Esophagus squamous epithelium (tissue), 5 donors: Measurements from ENCODE around the gene CYB561. TPM values are rescaled to one million over a fixed set of nuclear protein-coding genes. Genes with fewer than 3 reads are reported as not detected.

ENCODE experiments used
- DNase-seq: peaks from one replicate; lab custom pipeline; 2025; lab: John Stamatoyannopoulos, UW
- H3K27ac ChIP-seq, 4 donors: fragments of 200-600 bp; sonication (generic); one replicate each; pipeline ENCODE4 v1.5.1; 2016 to 2019; ENCODE audit warnings: mild to moderate bottlenecking in 1 of 4
- H3K27me3 ChIP-seq, 4 donors: fragments of 200-600 bp; sonication (generic); 1 replicate in 3 of 4; 2 replicates in 1 of 4; pipeline versions ENCODE4 v1.5.1 to v1.6.0; 2017 to 2021; ENCODE audit warnings: antibody characterized with exemption in 1 of 4
- H3K36me3 ChIP-seq, 3 donors: fragments of 200-600 bp; sonication (generic); one replicate each; pipeline ENCODE4 v1.5.1; 2016 to 2019
- H3K4me1 ChIP-seq, 3 donors: fragments of 200-600 bp; sonication (generic); one replicate each; pipeline ENCODE4 v1.5.1; 2017 to 2019
- H3K4me3 ChIP-seq, 4 donors: fragments of 200-600 bp; sonication (generic); 1 replicate in 3 of 4; 2 replicates in 1 of 4; pipeline ENCODE4 v1.5.1; 2016 to 2019; ENCODE audit warnings: mild to moderate bottlenecking in 2 of 4, moderate library complexity in 1 of 4
- H3K9me3 ChIP-seq, 3 donors: fragments of 200-600 bp; sonication (generic); one replicate each; pipeline ENCODE4 v1.5.1; 2016 to 2019
- CTCF ChIP-seq, 6 experiments: fragments of 450-650 bp in 4 of 6; fragments of 200-600 bp in 2 of 6; sonication (generic) in 2 of 6; IDR thresholded peaks; one replicate each; pipeline ENCODE4 v1.5.1; 2016 to 2019; ENCODE audit warnings: antibody characterized with exemption in 6 of 6, mild to moderate bottlenecking in 4 of 6, moderate library complexity in 4 of 6
- POLR2A ChIP-seq, 4 donors: fragments of 450-650 bp; IDR thresholded peaks; one replicate each; pipeline ENCODE4 v1.6.1; 2017; ENCODE audit warnings: antibody characterized with exemption in 4 of 4, mild to moderate bottlenecking in 4 of 4, moderate library complexity in 3 of 4
- WGBS, 2 donors: methylation state at CpG; one replicate each; pipeline ENCODE4 v1.1.5; 2018; 5-methylcytosine and 5-hydroxymethylcytosine counted together
- intact Hi-C: fragments of 100-400 bp; cut with DNase I; formaldehyde crosslinking; loops from one replicate; pipeline ENCODE4 v1.15.0; 2022
- total RNA-seq, 4 donors: library from RNA; depleted of rRNA; stranded (reverse); fragments of >200 nt; gene quantifications; one replicate each; pipeline ENCODE4 v1.1.0, GENCODE V29; 2016
- donor health status: DM: yes; HTN: yes; CAD: no.

Gene CYB561
- total RNA-seq, 4 donors from 2014 or later = 32.4 to 95.6 (median 42.4) TPM

- intact Hi-C loops = no loop called here
- 71 to 73% methylated on average over 4 of the region's 4 CpGs for WGBS, 2 donors
- Histone ChIP-seq H3K27me3 (peaks cover 0 to 56% (median 0%) of the 10 kb centered on the region in 4 donors), H3K4me3 (no peak overlapping the region), H3K4me1 (peaks cover 0 to 38% (median 20%) of the 10 kb centered on the region in 3 donors), H3K36me3 (no peaks in the 10 kb centered on the region), H3K9me3 (no peaks in the 10 kb centered on the region), H3K27ac (no peak overlapping the region)
- no peak for TF ChIP-seq POLR2A (IDR thresholded peaks at IDR 0.05)
- TF ChIP-seq CTCF (IDR thresholded peaks at IDR 0.05) = no peak
- no peak for DNase-seq
Measured at GRCh38 chr17:63464691-63465236, 18.7 kb upstream of the CYB561 start.

- TF ChIP-seq CTCF (IDR thresholded peaks at IDR 0.05) = no peak
- no peak for TF ChIP-seq POLR2A (IDR thresholded peaks at IDR 0.05)
- intact Hi-C loops = no loop called here
- peaks cover 0 to 38% (median 21%) of the 10 kb centered on the region in 3 donors for H3K4me1 ChIP-seq
- WGBS, 2 donors = 48 to 64% methylated on average over 3 of the region's 3 CpGs
- no peaks in the 10 kb centered on the region for H3K9me3 ChIP-seq
- H3K4me3 ChIP-seq = no peak overlapping the region
- H3K27me3 ChIP-seq = peaks cover 0 to 57% (median 0%) of the 10 kb centered on the region in 4 donors
- no peak for DNase-seq
- H3K27ac ChIP-seq = no peak overlapping the region
- no peaks in the 10 kb centered on the region for H3K36me3 ChIP-seq
Measured at GRCh38 chr17:63463771-63464170, 17.7 kb upstream of the CYB561 start.

DNA sequence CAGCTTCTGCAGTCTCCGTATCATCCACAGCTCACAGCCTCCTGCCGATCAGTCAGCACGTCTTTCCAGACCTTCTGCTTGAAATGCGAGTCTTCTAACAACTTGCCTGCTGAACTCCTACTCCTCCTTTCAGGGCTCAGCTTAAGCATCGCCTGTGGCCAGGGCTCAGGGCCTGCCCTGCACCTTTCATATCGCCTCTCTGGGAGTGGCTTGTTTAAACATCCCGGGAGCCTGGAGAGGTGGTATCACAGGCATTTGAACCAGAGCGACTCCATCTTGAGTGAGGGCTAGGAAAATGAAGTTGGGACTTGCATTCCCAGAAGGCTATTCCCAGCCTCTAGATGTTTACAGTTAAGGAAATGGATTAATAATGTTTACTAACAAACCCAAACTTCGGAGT is 13.9 kb upstream of the CYB561 start:
- WGBS, 2 donors = 58 to 62% methylated on average over 5 to 9 of the region's 9 CpGs
- intact Hi-C loops = no loop called here
- peak overlapping the region in 2 of 4 donors; percentile 68 to 82 for H3K27ac ChIP-seq
- no peak for DNase-seq
- no peak for TF ChIP-seq CTCF (IDR thresholded peaks at IDR 0.05)
- no peak for TF ChIP-seq POLR2A (IDR thresholded peaks at IDR 0.05)
- H3K36me3 ChIP-seq = no peaks in the 10 kb centered on the region
- peaks cover 0 to 38% (median 21%) of the 10 kb centered on the region in 3 donors for H3K4me1 ChIP-seq
- no peaks in the 10 kb centered on the region for H3K9me3 ChIP-seq
- no peak overlapping the region for H3K4me3 ChIP-seq
- H3K27me3 ChIP-seq = peaks cover 0 to 24% (median 0%) of the 10 kb centered on the region in 4 donors

DNA sequence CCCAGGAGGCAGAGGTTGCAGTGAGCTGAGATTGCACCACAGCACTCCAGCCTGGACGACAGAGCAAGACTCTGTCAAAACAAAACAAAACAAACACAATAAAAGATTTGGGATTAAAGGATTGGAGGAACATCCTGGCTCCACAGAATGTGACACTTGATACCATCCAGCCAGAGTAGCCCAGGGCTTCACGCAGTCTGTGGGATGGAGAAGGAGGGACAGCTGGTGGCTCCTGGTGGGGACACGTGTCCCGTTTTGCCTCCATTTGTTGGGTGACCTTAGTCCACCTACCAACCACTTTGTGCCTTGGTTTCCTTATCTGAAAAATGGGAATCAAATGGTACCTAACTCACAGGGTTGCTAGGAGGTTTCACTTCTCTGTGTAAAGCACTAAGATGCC is 12.4 kb upstream of the CYB561 start:
- intact Hi-C loops = no loop called here
- Histone ChIP-seq H3K4me1 (peaks cover 0 to 40% (median 21%) of the 10 kb centered on the region in 3 donors), H3K36me3 (no peaks in the 10 kb centered on the region), H3K27ac (no peak overlapping the region), H3K4me3 (no peak overlapping the region), H3K9me3 (no peaks in the 10 kb centered on the region), H3K27me3 (peaks cover 0 to 20% (median 0%) of the 10 kb centered on the region in 4 donors)
- WGBS, 2 donors = 78 to 79% methylated on average over 4 of the region's 4 CpGs
- no peak for DNase-seq
- TF ChIP-seq POLR2A (IDR thresholded peaks at IDR 0.05) = no peak
- no peak for TF ChIP-seq CTCF (IDR thresholded peaks at IDR 0.05)

DNA sequence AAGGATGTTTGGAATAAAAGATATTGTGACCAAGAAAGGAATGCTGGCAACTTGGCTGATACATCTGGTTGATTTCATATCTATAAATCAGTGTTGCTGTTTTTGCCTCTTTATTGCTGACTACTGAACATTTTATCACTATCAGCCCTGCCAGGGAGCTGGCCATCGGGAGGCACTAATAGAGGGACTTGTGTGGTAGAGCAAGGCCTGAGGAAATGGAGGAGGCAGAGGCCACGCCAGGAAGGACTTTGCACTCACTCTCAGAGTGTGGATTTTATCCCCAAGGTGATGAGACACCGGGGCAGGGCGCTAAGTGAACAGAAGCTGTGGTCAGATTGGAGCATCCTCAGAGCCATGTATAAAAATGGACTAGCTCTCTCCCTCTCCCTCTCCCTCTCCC is 9.3 kb upstream of the CYB561 start:
- intact Hi-C loops = no loop called here
- 57 to 67% methylated on average over 4 of the region's 4 CpGs for WGBS, 2 donors
- H3K27ac ChIP-seq = no peak overlapping the region

More for the DNA sequence above, 9.3 kb upstream of the CYB561 start:
- Histone ChIP-seq H3K27me3 (peaks cover 0 to 32% (median 0%) of the 10 kb centered on the region in 4 donors), H3K36me3 (no peaks in the 10 kb centered on the region), H3K4me1 (peaks cover 0 to 23% (median 8%) of the 10 kb centered on the region in 3 donors), H3K9me3 (no peaks in the 10 kb centered on the region), H3K4me3 (no peak overlapping the region)
- TF ChIP-seq POLR2A (IDR thresholded peaks at IDR 0.05) = no peak
- no peak for TF ChIP-seq CTCF (IDR thresholded peaks at IDR 0.05)
- no peak for DNase-seq
